Measurements from ENCODE around the gene PALLD. TPM values are rescaled to one million over a fixed set of nuclear protein-coding genes. Genes with fewer than 3 reads are reported as not detected.

Gene PALLD
- total RNA-seq, 6 experiments from 2014 or later: 7.7 to 81.6 (median 24.8) TPM

- H3K4me3 ChIP-seq: no peak overlapping the region
- H3K27ac ChIP-seq: no peak overlapping the region
- intact Hi-C loops (cut with DNase I): no loop called here
- ATAC-seq (no peak), DNase-seq (no peak)
- H3K4me1 ChIP-seq: no peaks in the 10 kb centered on the region
- H3K9me3 ChIP-seq: no peaks in the 10 kb centered on the region
- H3K36me3 ChIP-seq: no peaks in the 10 kb centered on the region
- 74% methylated on average over 5 of the region's 5 CpGs for WGBS (ENCODE audit: insufficient coverage, low coverage, low lambda C conversion rate, missing lambda C conversion rate)
- TF ChIP-seq, protein P1, sequence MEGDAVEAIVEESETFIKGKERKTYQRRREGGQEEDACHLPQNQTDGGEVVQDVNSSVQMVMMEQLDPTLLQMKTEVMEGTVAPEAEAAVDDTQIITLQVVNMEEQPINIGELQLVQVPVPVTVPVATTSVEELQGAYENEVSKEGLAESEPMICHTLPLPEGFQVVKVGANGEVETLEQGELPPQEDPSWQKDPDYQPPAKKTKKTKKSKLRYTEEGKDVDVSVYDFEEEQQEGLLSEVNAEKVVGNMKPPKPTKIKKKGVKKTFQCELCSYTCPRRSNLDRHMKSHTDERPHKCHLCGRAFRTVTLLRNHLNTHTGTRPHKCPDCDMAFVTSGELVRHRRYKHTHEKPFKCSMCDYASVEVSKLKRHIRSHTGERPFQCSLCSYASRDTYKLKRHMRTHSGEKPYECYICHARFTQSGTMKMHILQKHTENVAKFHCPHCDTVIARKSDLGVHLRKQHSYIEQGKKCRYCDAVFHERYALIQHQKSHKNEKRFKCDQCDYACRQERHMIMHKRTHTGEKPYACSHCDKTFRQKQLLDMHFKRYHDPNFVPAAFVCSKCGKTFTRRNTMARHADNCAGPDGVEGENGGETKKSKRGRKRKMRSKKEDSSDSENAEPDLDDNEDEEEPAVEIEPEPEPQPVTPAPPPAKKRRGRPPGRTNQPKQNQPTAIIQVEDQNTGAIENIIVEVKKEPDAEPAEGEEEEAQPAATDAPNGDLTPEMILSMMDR (IDR thresholded peaks at IDR 0.05): no peak
- TF ChIP-seq POLR2A (IDR thresholded peaks at IDR 0.05): no peak
- H3K27me3 ChIP-seq: no peaks in the 10 kb centered on the region
Measured at GRCh38 chr4:168594121-168594520, 97.3 kb downstream of the PALLD start.

DNA sequence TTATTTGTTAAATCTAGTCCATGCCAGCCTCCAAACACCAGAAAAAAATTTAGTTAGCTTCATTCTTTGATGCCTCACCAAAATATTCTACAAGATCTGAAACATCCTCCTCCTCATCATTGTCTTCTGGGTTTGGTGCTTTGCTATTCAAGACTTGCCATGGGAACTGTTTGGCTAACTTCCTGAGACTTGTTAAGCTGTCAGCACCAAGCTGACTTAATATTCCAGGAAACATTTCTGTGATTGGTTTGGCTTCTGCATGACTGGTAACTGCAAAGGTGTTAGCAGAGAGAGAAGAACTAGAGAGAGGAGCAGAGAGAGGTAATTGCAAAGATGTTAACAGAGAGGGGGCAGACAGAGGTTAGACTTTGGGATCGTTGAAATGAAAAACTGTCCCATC lies 101.3 kb downstream of the PALLD start:
- no peak overlapping the region for H3K4me3 ChIP-seq
- no peaks in the 10 kb centered on the region for H3K36me3 ChIP-seq
- no peaks in the 10 kb centered on the region for H3K27me3 ChIP-seq
- ATAC-seq (no peak), DNase-seq (no peak)
- no peaks in the 10 kb centered on the region for H3K4me1 ChIP-seq
- TF ChIP-seq, protein P1 (IDR thresholded peaks at IDR 0.05): no peak
- no peak for TF ChIP-seq POLR2A (IDR thresholded peaks at IDR 0.05)
- intact Hi-C loops (cut with DNase I): no loop called here
- H3K9me3 ChIP-seq: no peaks in the 10 kb centered on the region
- WGBS (ENCODE audit: insufficient coverage, low coverage, low lambda C conversion rate, missing lambda C conversion rate): 64% methylated on average over 1 of the region's 1 CpG
- no peak overlapping the region for H3K27ac ChIP-seq

DNA sequence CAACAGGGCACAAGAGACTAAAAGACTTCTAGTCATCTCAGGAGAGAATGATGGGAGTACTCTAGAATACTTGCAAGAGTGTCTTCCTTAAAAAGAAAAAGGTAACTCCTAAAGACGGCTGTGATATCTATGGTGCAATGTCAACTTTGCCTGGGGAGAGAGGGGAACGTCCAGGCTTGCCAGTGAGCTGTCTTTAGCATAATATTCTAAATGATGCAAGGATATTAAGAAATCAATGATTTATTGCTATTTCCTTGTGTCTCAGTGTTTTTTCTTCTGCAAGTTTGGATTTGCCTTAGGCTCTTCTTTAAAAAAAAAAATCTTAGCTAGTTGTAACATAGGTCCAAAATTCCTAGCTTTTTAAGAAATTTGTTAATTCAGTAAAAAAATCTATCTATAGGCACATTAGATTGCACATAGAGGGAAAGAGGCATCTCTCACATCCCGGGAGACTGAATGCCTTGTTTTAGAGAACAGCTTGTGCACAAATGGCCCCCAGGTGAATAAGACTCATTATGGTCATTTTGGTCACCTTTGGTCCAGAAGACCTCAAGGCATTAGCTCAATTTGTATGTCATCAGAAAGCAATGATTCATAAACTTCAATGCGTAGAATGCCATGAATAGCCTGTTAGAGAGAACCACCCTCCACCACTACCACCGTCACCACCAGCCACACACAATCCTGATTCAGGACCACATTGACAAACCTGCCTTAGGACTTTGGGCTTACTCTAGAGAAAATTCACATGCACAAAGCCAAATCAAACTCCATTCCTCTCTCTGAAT lies 104.1 kb downstream of the PALLD start:
- Histone ChIP-seq H3K27ac (no peak overlapping the region), H3K9me3 (no peaks in the 10 kb centered on the region), H3K4me1 (no peaks in the 10 kb centered on the region), H3K27me3 (no peaks in the 10 kb centered on the region), H3K4me3 (no peak overlapping the region), H3K36me3 (no peaks in the 10 kb centered on the region)
- intact Hi-C loops (cut with DNase I): no loop called here
- TF ChIP-seq, protein P1 (IDR thresholded peaks at IDR 0.05): no peak
- TF ChIP-seq POLR2A (IDR thresholded peaks at IDR 0.05): no peak
- DNase-seq (no peak), ATAC-seq (no peak)
- 59% methylated on average over 5 of the region's 5 CpGs for WGBS (ENCODE audit: insufficient coverage, low coverage, low lambda C conversion rate, missing lambda C conversion rate)

DNA sequence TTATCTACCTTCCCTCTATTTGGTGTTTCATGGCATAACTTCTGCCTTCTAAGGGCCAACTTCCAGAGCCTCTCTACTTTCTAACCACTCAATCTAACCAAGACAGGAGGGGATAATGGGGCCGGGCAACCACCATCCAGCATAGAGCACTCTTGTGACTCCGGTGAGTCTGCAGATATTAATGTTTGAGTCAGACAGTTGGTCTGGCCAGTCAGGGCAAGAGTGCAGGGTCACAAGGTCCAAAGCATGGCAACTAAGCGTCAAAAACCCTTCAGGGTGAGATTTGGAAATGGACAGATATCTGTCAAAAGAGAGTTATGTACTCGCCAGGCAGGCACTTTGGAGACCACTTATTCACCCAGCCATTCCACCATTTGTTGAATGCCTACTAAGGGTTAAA lies 105.0 kb downstream of the PALLD start:
- Histone ChIP-seq H3K4me1 (no peaks in the 10 kb centered on the region), H3K27me3 (no peaks in the 10 kb centered on the region), H3K36me3 (no peaks in the 10 kb centered on the region), H3K9me3 (no peaks in the 10 kb centered on the region), H3K27ac (no peak overlapping the region), H3K4me3 (no peak overlapping the region)
- WGBS (ENCODE audit: insufficient coverage, low coverage, low lambda C conversion rate, missing lambda C conversion rate): 85% methylated on average over 4 of the region's 4 CpGs
- no peak for ATAC-seq
- no peak for DNase-seq
- TF ChIP-seq POLR2A (IDR thresholded peaks at IDR 0.05): no peak
- TF ChIP-seq, protein P1 (IDR thresholded peaks at IDR 0.05): no peak
- intact Hi-C loops (cut with DNase I): no loop called here

All from right lobe of liver (tissue), 6 donors.